ENCODE measurements around the gene RBM12.

RBM12 gene

DNA sequence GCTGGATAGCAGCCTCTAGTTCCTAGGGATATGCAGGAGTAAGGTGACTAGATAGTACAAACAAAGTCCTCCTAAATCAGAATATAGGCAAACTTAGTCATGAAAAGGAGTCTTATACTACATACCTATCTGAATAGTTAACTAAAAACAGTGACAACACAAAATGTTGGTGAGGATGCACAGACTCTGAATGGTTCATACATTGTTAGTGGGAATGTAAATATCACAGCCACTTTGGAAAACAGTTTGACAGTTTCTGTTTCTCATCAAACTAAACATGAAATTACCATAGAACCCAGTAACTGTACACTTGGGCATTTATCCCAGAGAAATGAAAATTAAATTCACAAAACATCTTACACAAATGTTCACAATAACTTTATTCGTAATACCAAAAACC lies 17.3 kb upstream of the RBM12 start:
- no peak overlapping the region for H3K4me3 ChIP-seq (ENCODE audit: low read length, poor library complexity, severe bottlenecking)
- TF ChIP-seq, protein P1, sequence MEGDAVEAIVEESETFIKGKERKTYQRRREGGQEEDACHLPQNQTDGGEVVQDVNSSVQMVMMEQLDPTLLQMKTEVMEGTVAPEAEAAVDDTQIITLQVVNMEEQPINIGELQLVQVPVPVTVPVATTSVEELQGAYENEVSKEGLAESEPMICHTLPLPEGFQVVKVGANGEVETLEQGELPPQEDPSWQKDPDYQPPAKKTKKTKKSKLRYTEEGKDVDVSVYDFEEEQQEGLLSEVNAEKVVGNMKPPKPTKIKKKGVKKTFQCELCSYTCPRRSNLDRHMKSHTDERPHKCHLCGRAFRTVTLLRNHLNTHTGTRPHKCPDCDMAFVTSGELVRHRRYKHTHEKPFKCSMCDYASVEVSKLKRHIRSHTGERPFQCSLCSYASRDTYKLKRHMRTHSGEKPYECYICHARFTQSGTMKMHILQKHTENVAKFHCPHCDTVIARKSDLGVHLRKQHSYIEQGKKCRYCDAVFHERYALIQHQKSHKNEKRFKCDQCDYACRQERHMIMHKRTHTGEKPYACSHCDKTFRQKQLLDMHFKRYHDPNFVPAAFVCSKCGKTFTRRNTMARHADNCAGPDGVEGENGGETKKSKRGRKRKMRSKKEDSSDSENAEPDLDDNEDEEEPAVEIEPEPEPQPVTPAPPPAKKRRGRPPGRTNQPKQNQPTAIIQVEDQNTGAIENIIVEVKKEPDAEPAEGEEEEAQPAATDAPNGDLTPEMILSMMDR (conservative IDR thresholded peaks at IDR 0.05; ENCODE audit: low read length), result no peak
- TF ChIP-seq EZH2phosphoT487 (IDR thresholded peaks at IDR 0.05; ENCODE audit: borderline replicate concordance), result no peak
- no peaks in the 10 kb centered on the region; the same call in 1 of the 2 replicates for H3F3A ChIP-seq (ENCODE audit: low read depth)
- H3K36me3 ChIP-seq (ENCODE audit: insufficient read depth, low read length), result no peaks in the 10 kb centered on the region
- H3K79me2 ChIP-seq (ENCODE audit: insufficient read depth, low read length), result no peaks in the 10 kb centered on the region
- peaks cover 12% of the 10 kb centered on the region for H3K4me1 ChIP-seq (ENCODE audit: insufficient read depth, low read length, poor library complexity, severe bottlenecking)
- no peaks in the 10 kb centered on the region for H3K9me3 ChIP-seq (ENCODE audit: insufficient read depth, low read depth, low read length)
- no peak overlapping the region for H3K4me2 ChIP-seq (ENCODE audit: low read depth, low read length, poor library complexity, severe bottlenecking)
- H3K9me2 ChIP-seq (replicated peaks; ENCODE audit: low read depth, low read length), result no peaks in the 10 kb centered on the region
- H3K27me3 ChIP-seq (ENCODE audit: insufficient read depth, low read length, poor library complexity, severe bottlenecking), result no peaks in the 10 kb centered on the region
- H2AFZ ChIP-seq (ENCODE audit: low read length), result no peak overlapping the region
- no peak overlapping the region for H3K9ac ChIP-seq (ENCODE audit: low read depth, low read length, poor library complexity, severe bottlenecking)
- H4K20me1 ChIP-seq (ENCODE audit: insufficient read depth, low read length, poor library complexity, severe bottlenecking), result no peaks in the 10 kb centered on the region

DNA sequence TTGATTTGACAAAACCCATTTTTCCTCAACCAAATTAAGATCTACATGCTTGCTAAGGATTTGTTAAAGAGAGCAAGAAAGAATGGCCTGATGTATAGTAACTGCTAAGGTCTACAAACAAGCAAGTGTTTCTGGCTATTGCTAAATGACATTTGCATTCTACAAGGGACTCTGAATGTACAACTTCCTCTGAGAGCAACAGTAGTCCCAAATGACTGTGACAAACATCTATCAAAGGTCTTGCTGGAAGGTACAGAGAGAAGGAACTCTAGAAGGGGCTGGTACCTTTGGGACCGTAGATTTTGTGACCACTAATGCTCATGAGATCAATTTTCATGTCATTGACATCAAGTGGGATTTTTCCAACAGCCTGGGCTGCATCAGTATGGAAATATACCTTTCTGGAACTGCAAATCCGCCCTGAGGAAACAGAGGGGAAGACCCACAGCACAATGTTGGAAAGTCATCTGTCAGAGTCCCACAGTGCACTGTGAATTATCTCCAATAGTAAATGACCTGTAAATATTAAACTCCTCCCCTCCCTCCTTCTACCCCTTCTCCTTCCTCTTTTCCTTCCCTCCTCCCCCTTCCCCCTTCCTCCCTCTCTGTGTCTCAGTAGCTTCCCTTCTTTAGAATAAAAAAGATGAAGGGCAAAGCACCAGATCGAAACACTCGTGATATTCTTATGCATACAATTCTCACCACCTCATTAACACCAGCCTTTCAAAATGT lies 15.9 kb upstream of the RBM12 start:
- no peaks in the 10 kb centered on the region for H3K9me2 ChIP-seq (replicated peaks; ENCODE audit: low read depth, low read length)
- no peaks in the 10 kb centered on the region for H3K9me3 ChIP-seq (ENCODE audit: insufficient read depth, low read depth, low read length)
- H3K79me2 ChIP-seq (ENCODE audit: insufficient read depth, low read length), result no peaks in the 10 kb centered on the region
- no peak for TF ChIP-seq EZH2phosphoT487 (IDR thresholded peaks at IDR 0.05; ENCODE audit: borderline replicate concordance)
- TF ChIP-seq, protein P1 (conservative IDR thresholded peaks at IDR 0.05; ENCODE audit: low read length), result no peak
- peak overlapping the region; percentile 15 for H3K4me2 ChIP-seq (ENCODE audit: low read depth, low read length, poor library complexity, severe bottlenecking)
- peaks cover 12% of the 10 kb centered on the region for H3K4me1 ChIP-seq (ENCODE audit: insufficient read depth, low read length, poor library complexity, severe bottlenecking)
- H3K4me3 ChIP-seq (ENCODE audit: low read length, poor library complexity, severe bottlenecking), result no peak overlapping the region
- H3F3A ChIP-seq (ENCODE audit: low read depth), result no peaks in the 10 kb centered on the region; the same call in 1 of the 2 replicates
- H3K9ac ChIP-seq (ENCODE audit: low read depth, low read length, poor library complexity, severe bottlenecking), result peak overlapping the region; percentile 4
- H3K27me3 ChIP-seq (ENCODE audit: insufficient read depth, low read length, poor library complexity, severe bottlenecking), result no peaks in the 10 kb centered on the region
- no peaks in the 10 kb centered on the region for H4K20me1 ChIP-seq (ENCODE audit: insufficient read depth, low read length, poor library complexity, severe bottlenecking)
- no peaks in the 10 kb centered on the region for H3K36me3 ChIP-seq (ENCODE audit: insufficient read depth, low read length)
- no peak overlapping the region for H2AFZ ChIP-seq (ENCODE audit: low read length)

DNA sequence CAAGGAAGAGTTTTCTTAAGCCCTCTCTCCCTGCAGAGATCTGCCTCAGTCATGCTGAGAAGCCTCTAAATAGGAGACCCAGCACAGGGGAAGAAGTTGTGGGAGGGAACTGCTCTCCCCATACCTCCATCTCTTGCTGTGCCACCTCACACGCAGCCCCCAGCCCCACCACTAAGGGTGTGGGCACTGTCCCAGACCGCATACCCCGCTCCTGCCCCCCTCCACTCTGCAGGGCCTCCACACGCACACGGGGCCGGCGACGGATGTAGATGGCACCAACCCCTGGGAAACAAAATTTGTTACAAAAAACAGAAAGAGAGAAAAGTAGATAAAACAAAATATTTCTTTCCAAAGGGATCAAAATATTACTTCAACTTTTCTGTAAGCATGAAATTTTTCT lies 10.2 kb upstream of the RBM12 start:
- Histone ChIP-seq H3K4me3 (ENCODE audit: low read length, poor library complexity, severe bottlenecking) (no peak overlapping the region), H2AFZ (ENCODE audit: low read length) (no peak overlapping the region), H3K27me3 (ENCODE audit: insufficient read depth, low read length, poor library complexity, severe bottlenecking) (no peaks in the 10 kb centered on the region), H3K9me2 (replicated peaks; ENCODE audit: low read depth, low read length) (no peaks in the 10 kb centered on the region), H3K9ac (ENCODE audit: low read depth, low read length, poor library complexity, severe bottlenecking) (no peak overlapping the region), H4K20me1 (ENCODE audit: insufficient read depth, low read length, poor library complexity, severe bottlenecking) (no peaks in the 10 kb centered on the region), H3K79me2 (ENCODE audit: insufficient read depth, low read length) (no peaks in the 10 kb centered on the region), H3K36me3 (ENCODE audit: insufficient read depth, low read length) (peaks cover 4% of the 10 kb centered on the region; the same call in 1 of the 2 replicates), H3K9me3 (ENCODE audit: insufficient read depth, low read depth, low read length) (no peaks in the 10 kb centered on the region), H3K4me1 (ENCODE audit: insufficient read depth, low read length, poor library complexity, severe bottlenecking) (no peaks in the 10 kb centered on the region), H3F3A (ENCODE audit: low read depth) (no peaks in the 10 kb centered on the region), H3K4me2 (ENCODE audit: low read depth, low read length, poor library complexity, severe bottlenecking) (no peak overlapping the region)
- TF ChIP-seq EZH2phosphoT487 (IDR thresholded peaks at IDR 0.05; ENCODE audit: borderline replicate concordance), result no peak
- TF ChIP-seq, protein P1 (conservative IDR thresholded peaks at IDR 0.05; ENCODE audit: low read length), result no peak
